GM19452 (cell line): Measurements from ENCODE around the gene SLC31A2.
"Not testable (repeated sequence)": the region's sequence is repeated elsewhere in the genome, so short reads cannot be mapped to it uniquely, and the experiment has no call there.

Experiments
- ATAC-seq: cut with Tn5 transposase; IDR thresholded peaks from one replicate; pipeline ENCODE4 v1.9.1; 2021; ENCODE audit not compliant: unreplicated experiment

The SLC31A2 gene, protein sequence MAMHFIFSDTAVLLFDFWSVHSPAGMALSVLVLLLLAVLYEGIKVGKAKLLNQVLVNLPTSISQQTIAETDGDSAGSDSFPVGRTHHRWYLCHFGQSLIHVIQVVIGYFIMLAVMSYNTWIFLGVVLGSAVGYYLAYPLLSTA

GRCh38 chr9:113150670-113151611 is at the start of gene SLC31A2:
Gene SLC31A2 (plus strand): TSS chr9:113151007. CDS start chr9:113151075, 68 bp downstream.
- peak; percentile 94 for ATAC-seq

DNA sequence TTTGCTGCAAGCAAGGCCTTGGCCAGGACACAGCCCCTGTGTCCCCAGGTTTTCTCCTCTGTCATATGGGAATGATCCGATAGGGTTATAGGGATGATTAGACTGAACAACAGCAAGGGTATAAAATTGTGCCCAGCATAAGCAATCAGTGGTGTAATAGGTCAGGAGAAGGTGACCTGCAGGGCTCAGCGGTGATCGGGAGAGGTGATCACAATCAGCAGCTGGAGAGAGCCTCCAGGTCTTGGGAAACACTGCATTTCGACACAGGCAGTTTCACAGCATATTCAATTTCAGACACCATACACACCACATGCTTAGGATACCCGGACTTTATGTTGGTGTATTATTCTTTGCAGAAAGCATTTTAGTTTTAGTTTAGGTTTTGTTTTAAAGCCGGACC is 45.5 kb upstream of the SLC31A2 start:
- not testable (repeated sequence) for ATAC-seq

GRCh38 chr9:113111065-113111951 is 39.5 kb upstream of the SLC31A2 start:
- ATAC-seq: peak; percentile 75

GRCh38 chr9:113112706-113113510 is 37.9 kb upstream of the SLC31A2 start:
- peak; percentile 59 for ATAC-seq

- not testable (repeated sequence) for ATAC-seq
Observed at GRCh38 chr9:113118829-113119228, 32.0 kb upstream of the SLC31A2 start.

GRCh38 chr9:113125386-113126035 is 25.3 kb upstream of the SLC31A2 start:
- ATAC-seq: no peak

DNA sequence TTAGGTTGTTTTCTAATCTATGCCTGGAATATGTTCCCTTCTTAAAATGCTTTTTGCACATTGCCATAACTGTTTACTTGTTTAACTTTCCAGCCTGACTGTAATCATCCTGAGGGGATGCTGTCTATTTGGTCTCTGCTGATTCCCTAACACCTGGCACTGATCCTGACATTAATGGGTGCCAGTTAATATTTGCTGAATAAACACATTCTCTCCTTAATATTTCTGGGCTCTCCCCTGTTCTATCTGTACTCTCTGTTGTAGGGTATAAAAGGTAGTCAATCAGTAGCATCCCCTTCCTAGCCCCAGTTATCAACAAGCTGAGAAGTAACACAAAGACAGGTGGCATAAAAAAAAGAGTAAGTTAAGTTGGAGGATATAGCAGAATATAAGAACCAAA is 21.3 kb upstream of the SLC31A2 start:
- no peak for ATAC-seq

- no peak for ATAC-seq
Observed at GRCh38 chr9:113129884-113130283, 20.9 kb upstream of the SLC31A2 start.

GRCh38 chr9:113131689-113132151 is 19.1 kb upstream of the SLC31A2 start:
- no peak for ATAC-seq

- no peak for ATAC-seq
Observed at GRCh38 chr9:113137196-113138168, 13.3 kb upstream of the SLC31A2 start.

DNA sequence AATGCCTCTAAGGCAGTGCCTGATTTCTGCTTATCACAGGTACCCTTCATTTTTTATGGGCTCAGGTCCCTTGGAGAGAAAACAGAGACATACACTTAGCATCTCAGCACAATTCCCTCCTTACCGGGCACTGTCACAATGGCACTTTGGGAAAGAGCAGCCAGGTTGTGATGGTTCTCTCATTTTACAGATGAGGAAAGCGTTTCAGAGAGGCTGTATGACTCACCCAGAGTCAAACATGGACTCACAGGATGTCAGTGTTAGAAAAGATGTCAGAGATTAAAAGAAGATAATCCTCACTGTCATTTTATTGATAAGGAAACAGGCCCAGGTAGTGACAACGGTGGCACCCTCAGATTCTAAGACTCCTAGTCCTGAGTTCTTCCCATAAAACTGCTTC is 12.0 kb upstream of the SLC31A2 start:
- ATAC-seq: no peak

- no peak for ATAC-seq
Observed at GRCh38 chr9:113139225-113139829, 11.5 kb upstream of the SLC31A2 start.

GRCh38 chr9:113139953-113140352 is 10.9 kb upstream of the SLC31A2 start:
- ATAC-seq: no peak

DNA sequence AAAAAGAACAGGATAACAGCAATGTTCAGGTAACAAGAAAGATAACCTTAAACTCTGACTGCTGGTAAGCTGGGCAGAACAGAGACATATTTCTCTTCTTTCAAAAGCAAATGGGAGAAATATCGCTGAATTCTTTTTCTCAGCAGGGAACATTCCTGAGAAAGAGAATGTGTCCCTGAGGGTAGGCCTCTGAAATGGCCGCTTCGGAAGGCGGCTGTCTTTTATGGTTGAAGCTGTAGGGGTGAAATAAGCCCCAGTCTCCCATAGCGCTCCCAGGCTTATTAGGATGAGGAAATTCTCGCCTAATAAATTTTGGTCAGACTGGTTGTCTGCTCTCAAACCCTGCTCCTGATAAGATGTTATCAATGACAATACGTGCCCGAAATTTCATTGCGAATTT is 9.9 kb upstream of the SLC31A2 start:
- not testable (repeated sequence) for ATAC-seq

- ATAC-seq: no peak
Observed at GRCh38 chr9:113143432-113144227, 7.2 kb upstream of the SLC31A2 start.

DNA sequence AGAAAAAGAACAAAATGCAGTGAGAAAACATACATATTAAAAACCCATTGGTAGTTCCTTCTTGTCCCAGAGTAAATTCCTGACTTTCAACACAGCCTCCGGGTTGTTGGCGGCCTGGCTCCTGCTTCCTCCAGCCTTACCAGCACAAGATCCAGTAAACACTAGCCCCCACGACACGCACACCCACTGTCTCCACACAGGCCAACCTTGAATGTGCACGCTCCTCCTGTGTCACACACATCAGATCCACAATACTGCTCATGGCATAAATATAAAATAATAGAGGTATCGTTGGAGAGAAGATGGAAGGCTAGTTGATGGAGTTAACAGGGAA is 2.5 kb upstream of the SLC31A2 start:
- no peak for ATAC-seq

GRCh38 chr9:113148781-113149510 is 1.9 kb upstream of the SLC31A2 start:
- ATAC-seq: no peak
